H9 (cell line): ENCODE data around the gene RXYLT1. TPM values are rescaled to one million over a fixed set of nuclear protein-coding genes. Genes with fewer than 3 reads are reported as not detected.

Experiments used
- DNase-seq: peaks from one replicate; pipeline ENCODE4 v3.0.0-alpha.2; 2017
- H2AFZ ChIP-seq: one replicate; pipeline ENCODE4 v1.6.1; 2013; ENCODE audit warnings: mild to moderate bottlenecking, low read length, control low read depth, moderate library complexity
- H2AK5ac ChIP-seq: 2 replicates; pipeline ENCODE4 v1.6.1; 2013; ENCODE audit warnings: low read length, control low read depth, mixed read lengths; ENCODE audit not compliant: insufficient read length
- H2BK120ac ChIP-seq: one replicate; pipeline ENCODE4 v1.6.1; 2013; ENCODE audit warnings: low read depth, mild to moderate bottlenecking, low read length, control low read depth, inconsistent platforms; ENCODE audit not compliant: poor library complexity, severe bottlenecking
- H2BK12ac ChIP-seq: 2 replicates; pipeline ENCODE4 v1.6.1; 2013; ENCODE audit warnings: low read length, control low read depth, mixed read lengths, low read depth; ENCODE audit not compliant: insufficient read length
- H2BK15ac ChIP-seq: 2 replicates; pipeline ENCODE4 v1.6.1; 2013; ENCODE audit warnings: low read depth, low read length, control low read depth
- H2BK20ac ChIP-seq: one replicate; pipeline ENCODE4 v1.6.1; 2013; ENCODE audit warnings: low read depth, mild to moderate bottlenecking, low read length, control low read depth, inconsistent platforms; ENCODE audit not compliant: poor library complexity, severe bottlenecking
- H2BK5ac ChIP-seq: 2 replicates; pipeline ENCODE4 v1.6.1; 2013; ENCODE audit warnings: low read length, control low read depth, mixed read lengths; ENCODE audit not compliant: insufficient read length
- H3K14ac ChIP-seq: 2 replicates; pipeline ENCODE4 v1.6.1; 2013; ENCODE audit warnings: low read length, control low read depth; ENCODE audit not compliant: insufficient read depth
- H3K18ac ChIP-seq: 2 replicates; pipeline ENCODE4 v1.6.1; 2013; ENCODE audit warnings: low read depth, mild to moderate bottlenecking, mixed read lengths, low read length, control low read depth; ENCODE audit not compliant: insufficient read length
- H3K23ac ChIP-seq: 2 replicates; pipeline ENCODE4 v1.6.1; 2013; ENCODE audit warnings: low read length, control low read depth, mixed read lengths, low read depth; ENCODE audit not compliant: insufficient read length
- H3K23me2 ChIP-seq: 2 replicates; pipeline ENCODE4 v1.6.1; 2013; ENCODE audit warnings: low read depth, mild to moderate bottlenecking, mixed read lengths, low read length, control low read depth; ENCODE audit not compliant: insufficient read length, poor library complexity, severe bottlenecking
- H3K27ac ChIP-seq: 2 replicates; pipeline ENCODE4 v1.5.1; 2013; ENCODE audit warnings: low read length, control low read depth, mixed read lengths, low read depth; ENCODE audit not compliant: insufficient read length
- H3K27me3 ChIP-seq: 2 replicates; pipeline ENCODE4 v1.6.1; 2013; ENCODE audit warnings: low read length, control low read depth, inconsistent platforms; ENCODE audit not compliant: insufficient read depth
- H3K4ac ChIP-seq: 2 replicates; pipeline ENCODE4 v1.6.1; 2013; ENCODE audit warnings: low read depth, mild to moderate bottlenecking, control low read depth, inconsistent platforms, low read length, moderate library complexity
- H3K4me1 ChIP-seq: 2 replicates; pipeline ENCODE4 v1.6.1; 2013; ENCODE audit warnings: low read length, control low read depth, inconsistent platforms; ENCODE audit not compliant: insufficient read depth
- H3K4me2 ChIP-seq: 2 replicates; pipeline ENCODE4 v1.6.1; 2013; ENCODE audit warnings: low read length, control low read depth, mixed read lengths; ENCODE audit not compliant: insufficient read length, insufficient read depth
- H3K56ac ChIP-seq: 2 replicates; pipeline ENCODE4 v1.6.1; 2013; ENCODE audit warnings: low read depth, mild to moderate bottlenecking, mixed read lengths, low read length, control low read depth; ENCODE audit not compliant: insufficient read length
- H3K79me1 ChIP-seq: 2 replicates; pipeline ENCODE4 v1.6.1; 2013; ENCODE audit warnings: low read depth, mild to moderate bottlenecking, moderate library complexity, low read length, control low read depth, inconsistent platforms; ENCODE audit not compliant: insufficient read depth, poor library complexity, severe bottlenecking
- H3K79me2 ChIP-seq: 2 replicates; pipeline ENCODE4 v1.6.1; 2013; ENCODE audit warnings: low read length, control low read depth, inconsistent platforms; ENCODE audit not compliant: insufficient read depth
- H3K9ac ChIP-seq: 2 replicates; pipeline ENCODE4 v1.6.1; 2013; ENCODE audit warnings: low read length, control low read depth, mixed read lengths; ENCODE audit not compliant: insufficient read length; ENCODE audit errors: extremely low read depth
- H3K9me3 ChIP-seq: one replicate; pipeline ENCODE4 v1.6.1; 2013; ENCODE audit warnings: low read depth, low read length, inconsistent platforms; ENCODE audit not compliant: control insufficient read depth
- H3T11ph ChIP-seq: one replicate; pipeline ENCODE4 v1.6.1; 2013; ENCODE audit warnings: mild to moderate bottlenecking, low read length, control low read depth, inconsistent platforms
- H4K20me1 ChIP-seq: one replicate; pipeline ENCODE4 v1.6.1; 2013; ENCODE audit not compliant: control insufficient read depth, insufficient read length, insufficient read depth
- H4K5ac ChIP-seq: 2 replicates; pipeline ENCODE4 v1.6.1; 2013; ENCODE audit warnings: low read depth, mild to moderate bottlenecking, mixed read lengths, low read length, control low read depth; ENCODE audit not compliant: insufficient read length
- H4K8ac ChIP-seq: replicated peaks from 2 replicates; pipeline ENCODE4 v1.6.1; 2013; ENCODE audit warnings: low read length, control low read depth, mixed read lengths, low read depth; ENCODE audit not compliant: insufficient read length
- H4K91ac ChIP-seq: 2 replicates; pipeline ENCODE4 v1.6.1; 2013; ENCODE audit warnings: low read depth, mild to moderate bottlenecking, moderate library complexity, mixed read lengths, low read length, control low read depth; ENCODE audit not compliant: insufficient read length
- H3K27ac Mint-ChIP-seq, 3 experiments: 2 replicates in 2 of 3; 3 replicates in 1 of 3; pipeline ENCODE4 v1.8.0; 2020 to 2021; ENCODE audit warnings: mixed read lengths in 3 of 3, mild to moderate bottlenecking in 1 of 3, moderate library complexity in 1 of 3
- H3K27me3 Mint-ChIP-seq: 2 replicates; pipeline ENCODE4 v1.8.0; 2021; ENCODE audit warnings: low read depth, mild to moderate bottlenecking, moderate library complexity, mixed read lengths
- H3K36me3 Mint-ChIP-seq, 3 experiments: 2 replicates in 2 of 3; 3 replicates in 1 of 3; pipeline ENCODE4 v1.8.0; 2020 to 2021; ENCODE audit warnings: low read depth in 3 of 3, mixed read lengths in 3 of 3; ENCODE audit not compliant: insufficient read depth in 1 of 3
- H3K4me1 Mint-ChIP-seq, 2 experiments: 2 replicates each; pipeline ENCODE4 v1.8.0; 2020; ENCODE audit warnings: mixed read lengths in 2 of 2
- H3K4me3 Mint-ChIP-seq, 2 experiments: 2 replicates in 1 of 2; 3 replicates in 1 of 2; pipeline ENCODE4 v1.8.0; 2020 to 2021; ENCODE audit warnings: mild to moderate bottlenecking in 2 of 2, mixed read lengths in 2 of 2, moderate library complexity in 1 of 2
- H3K9me3 Mint-ChIP-seq, 2 experiments: 2 replicates in 1 of 2; 3 replicates in 1 of 2; pipeline ENCODE4 v1.8.0; 2020; ENCODE audit warnings: mild to moderate bottlenecking in 2 of 2, mixed read lengths in 2 of 2, moderate library complexity in 1 of 2
- WGBS: extraction: QIAGEN DNeasy Blood & Tissue Kit; methylation state at CpG from one replicate; pipeline ENCODE4 v1.1.7; 2013; ENCODE audit warnings: missing lambda C conversion rate, low lambda C conversion rate, mixed read lengths; ENCODE audit not compliant: insufficient read length; ENCODE audit errors: extremely low coverage; 5-methylcytosine and 5-hydroxymethylcytosine counted together
- total RNA-seq: library from RNA; stranded (reverse); gene quantifications from 2 replicates; pipeline ENCODE4 v1.2.1, GENCODE V29; 2021
- TF ChIP-seq, protein P1 (sequence below): fragments of 200-600 bp; sonication (generic); conservative IDR thresholded peaks from 3 replicates; pipeline ENCODE4 v1.8.0; 2021; ENCODE audit warnings: antibody characterized with exemption, mild to moderate bottlenecking

The RXYLT1 gene
- total RNA-seq, 1 experiment from 2014 or later, result 10.1 TPM

DNA sequence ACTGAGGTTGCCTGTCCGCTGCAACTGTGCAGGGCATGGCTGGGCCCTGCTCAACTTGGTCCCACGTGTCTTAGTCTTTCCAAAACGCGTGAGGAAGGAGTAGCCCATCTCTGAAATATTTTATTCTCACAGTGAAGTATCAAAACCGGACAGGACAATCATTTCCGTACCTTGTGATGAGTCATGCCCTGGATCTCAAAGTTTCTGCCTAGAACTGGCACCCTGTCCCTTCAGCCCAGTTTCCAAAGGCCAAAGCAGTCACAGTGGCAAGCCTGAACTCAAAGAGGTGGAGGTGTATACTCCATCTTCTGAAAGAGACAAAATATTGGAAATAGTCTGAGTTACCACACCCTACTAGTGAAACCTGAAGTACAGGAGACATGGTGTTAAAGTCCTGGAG, 36.3 kb downstream of the RXYLT1 start:
- Mint-ChIP-seq H3K36me3 (no peaks in the 10 kb centered on the region; a peak in 1 of 7 replicates), H3K9me3 (no peaks in the 10 kb centered on the region; a peak in 1 of 5 replicates), H3K27ac (no peak overlapping the region; a peak in 1 of 7 replicates), H3K4me1 (peaks cover 0 to 7% of the 10 kb centered on the region in 2 experiments; a peak in 2 of 4 replicates), H3K4me3 (no peak overlapping the region), H3K27me3 (no peaks in the 10 kb centered on the region)
- no peak overlapping the region for H4K5ac ChIP-seq
- no peak overlapping the region for H4K8ac ChIP-seq
- H3K14ac ChIP-seq, result no peak overlapping the region
- no peak overlapping the region for H2AK5ac ChIP-seq
- H3K27ac ChIP-seq, result no peak overlapping the region
- H3K56ac ChIP-seq, result no peak overlapping the region
- no peaks in the 10 kb centered on the region for H3K79me2 ChIP-seq
- no peaks in the 10 kb centered on the region for H3K4me1 ChIP-seq
- no peak overlapping the region for H2BK5ac ChIP-seq
- TF ChIP-seq, protein P1, sequence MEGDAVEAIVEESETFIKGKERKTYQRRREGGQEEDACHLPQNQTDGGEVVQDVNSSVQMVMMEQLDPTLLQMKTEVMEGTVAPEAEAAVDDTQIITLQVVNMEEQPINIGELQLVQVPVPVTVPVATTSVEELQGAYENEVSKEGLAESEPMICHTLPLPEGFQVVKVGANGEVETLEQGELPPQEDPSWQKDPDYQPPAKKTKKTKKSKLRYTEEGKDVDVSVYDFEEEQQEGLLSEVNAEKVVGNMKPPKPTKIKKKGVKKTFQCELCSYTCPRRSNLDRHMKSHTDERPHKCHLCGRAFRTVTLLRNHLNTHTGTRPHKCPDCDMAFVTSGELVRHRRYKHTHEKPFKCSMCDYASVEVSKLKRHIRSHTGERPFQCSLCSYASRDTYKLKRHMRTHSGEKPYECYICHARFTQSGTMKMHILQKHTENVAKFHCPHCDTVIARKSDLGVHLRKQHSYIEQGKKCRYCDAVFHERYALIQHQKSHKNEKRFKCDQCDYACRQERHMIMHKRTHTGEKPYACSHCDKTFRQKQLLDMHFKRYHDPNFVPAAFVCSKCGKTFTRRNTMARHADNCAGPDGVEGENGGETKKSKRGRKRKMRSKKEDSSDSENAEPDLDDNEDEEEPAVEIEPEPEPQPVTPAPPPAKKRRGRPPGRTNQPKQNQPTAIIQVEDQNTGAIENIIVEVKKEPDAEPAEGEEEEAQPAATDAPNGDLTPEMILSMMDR, result no peak
- no peak for DNase-seq
- H3K9ac ChIP-seq, result no peak overlapping the region
- H3K23me2 ChIP-seq, result no peaks in the 10 kb centered on the region
- H2BK15ac ChIP-seq, result no peak overlapping the region
- no peak overlapping the region for H2BK12ac ChIP-seq
- H3T11ph ChIP-seq, result no peak overlapping the region
- H3K23ac ChIP-seq, result no peak overlapping the region
- no CpG with 5 or more reads among the region's 6 CpGs for WGBS
- H3K18ac ChIP-seq, result no peak overlapping the region
- no peak overlapping the region for H2AFZ ChIP-seq
- H3K9me3 ChIP-seq, result no peaks in the 10 kb centered on the region
- no peak overlapping the region for H4K91ac ChIP-seq
- H3K4me2 ChIP-seq, result no peak overlapping the region
- H3K79me1 ChIP-seq, result no peaks in the 10 kb centered on the region
- no peaks in the 10 kb centered on the region for H4K20me1 ChIP-seq
- H3K4ac ChIP-seq, result no peak overlapping the region
- no peak overlapping the region for H2BK20ac ChIP-seq
- no peak overlapping the region for H2BK120ac ChIP-seq
- H3K27me3 ChIP-seq, result no peaks in the 10 kb centered on the region
